ENCODE measurements around the gene NFS1. TPM values are rescaled to one million over a fixed set of nuclear protein-coding genes. Genes with fewer than 3 reads are reported as not detected.
"Not testable (repeated sequence)": the region's sequence is repeated elsewhere in the genome, so short reads cannot be mapped to it uniquely, and the experiment has no call there.

Gene NFS1
- total RNA-seq, 1 donor from 2014 or later: 26.0 TPM

GRCh38 chr20:35721621-35722020 is 22.5 kb upstream of the NFS1 start:
- Mint-ChIP-seq H3K27ac (ENCODE audit: unreplicated experiment) (no peak overlapping the region), H3K27me3 (ENCODE audit: unreplicated experiment) (no peaks in the 10 kb centered on the region), H3K36me3 (ENCODE audit: unreplicated experiment) (peaks cover 53% of the 10 kb centered on the region), H3K9me3 (ENCODE audit: unreplicated experiment) (no peaks in the 10 kb centered on the region), H3K4me1 (ENCODE audit: unreplicated experiment) (peaks cover 2% of the 10 kb centered on the region), H3K4me3 (ENCODE audit: unreplicated experiment) (no peak overlapping the region)
- TF ChIP-seq CTCF (IDR thresholded peaks at IDR 0.05): no peak
- DNase-seq (ENCODE audit: extremely low spot score, unreplicated experiment): no peak

DNA sequence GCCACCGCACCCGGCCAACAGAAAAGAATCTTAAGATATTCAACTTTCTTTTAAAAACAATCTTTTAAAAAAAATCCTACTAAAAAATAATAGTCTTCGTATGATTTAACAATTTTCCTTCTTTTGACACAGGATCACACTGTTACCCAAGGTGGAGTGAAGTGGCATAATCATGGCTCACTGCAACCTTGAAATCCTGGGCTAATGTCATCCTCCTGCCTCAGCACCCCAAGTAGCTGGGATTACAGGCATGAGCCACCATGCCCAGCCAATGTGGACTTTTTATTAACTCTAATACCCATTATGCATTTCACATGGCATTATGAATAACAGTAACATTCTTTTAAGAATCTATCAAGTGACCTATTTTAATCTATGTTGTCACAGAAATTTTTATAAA is 22.1 kb upstream of the NFS1 start:
- Mint-ChIP-seq H3K4me1 (ENCODE audit: unreplicated experiment) (peaks cover 2% of the 10 kb centered on the region), H3K27ac (ENCODE audit: unreplicated experiment) (no peak overlapping the region), H3K4me3 (ENCODE audit: unreplicated experiment) (no peak overlapping the region), H3K27me3 (ENCODE audit: unreplicated experiment) (no peaks in the 10 kb centered on the region), H3K36me3 (ENCODE audit: unreplicated experiment) (peaks cover 51% of the 10 kb centered on the region), H3K9me3 (ENCODE audit: unreplicated experiment) (no peaks in the 10 kb centered on the region)
- no peak for DNase-seq (ENCODE audit: extremely low spot score, unreplicated experiment)
- TF ChIP-seq CTCF (IDR thresholded peaks at IDR 0.05): no peak

DNA sequence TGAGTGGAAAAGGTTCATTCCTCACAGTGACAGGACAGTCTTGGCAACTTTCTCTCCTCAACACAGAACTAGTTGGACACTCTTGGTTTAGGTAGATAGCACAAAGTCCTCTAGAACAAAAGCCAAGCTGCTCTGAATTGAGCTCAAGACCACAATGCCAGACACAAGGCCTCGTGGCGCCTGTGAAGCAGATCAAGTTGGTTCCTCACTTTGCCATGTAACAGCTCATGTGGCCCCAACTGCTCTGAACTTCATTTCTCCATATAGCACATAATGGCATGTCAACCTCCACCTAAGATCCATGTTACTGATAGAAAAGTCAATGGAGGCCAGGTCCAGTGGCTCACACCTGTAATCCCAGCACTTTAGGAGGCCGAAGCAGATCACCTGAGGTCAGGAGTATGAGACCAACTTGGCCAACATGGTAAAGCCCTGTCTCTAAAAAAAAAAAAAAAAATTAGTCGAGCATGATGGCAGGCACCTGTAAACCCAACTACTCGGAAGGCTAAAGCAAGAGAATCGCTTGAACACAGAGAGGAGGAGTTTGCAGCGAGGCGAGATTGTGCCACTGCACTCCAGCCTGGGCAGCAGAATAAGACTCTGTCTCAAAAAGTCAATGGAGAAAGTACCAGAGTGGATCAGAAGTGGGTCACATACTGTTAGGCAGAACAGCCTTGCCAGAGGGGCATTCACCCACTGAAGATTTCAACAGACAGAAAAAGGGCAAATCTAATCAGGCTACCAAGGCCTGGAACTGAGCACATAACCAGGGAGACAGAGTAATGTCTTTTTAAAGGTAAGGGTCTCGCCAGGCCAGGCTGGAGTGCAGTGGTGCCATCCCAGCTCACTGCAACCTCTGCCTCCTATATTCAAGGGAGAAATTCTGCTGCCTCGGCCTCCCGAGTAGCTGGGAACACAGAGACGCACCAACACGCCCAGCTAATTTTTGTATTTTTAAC is 21.3 kb upstream of the NFS1 start:
- TF ChIP-seq CTCF (IDR thresholded peaks at IDR 0.05): no peak
- no peak for DNase-seq (ENCODE audit: extremely low spot score, unreplicated experiment)
- H3K27ac Mint-ChIP-seq (ENCODE audit: unreplicated experiment): no peak overlapping the region
- no peaks in the 10 kb centered on the region for H3K27me3 Mint-ChIP-seq (ENCODE audit: unreplicated experiment)
- peaks cover 52% of the 10 kb centered on the region for H3K36me3 Mint-ChIP-seq (ENCODE audit: unreplicated experiment)
- no peaks in the 10 kb centered on the region for H3K9me3 Mint-ChIP-seq (ENCODE audit: unreplicated experiment)
- peaks cover 2% of the 10 kb centered on the region for H3K4me1 Mint-ChIP-seq (ENCODE audit: unreplicated experiment)
- no peak overlapping the region for H3K4me3 Mint-ChIP-seq (ENCODE audit: unreplicated experiment)

DNA sequence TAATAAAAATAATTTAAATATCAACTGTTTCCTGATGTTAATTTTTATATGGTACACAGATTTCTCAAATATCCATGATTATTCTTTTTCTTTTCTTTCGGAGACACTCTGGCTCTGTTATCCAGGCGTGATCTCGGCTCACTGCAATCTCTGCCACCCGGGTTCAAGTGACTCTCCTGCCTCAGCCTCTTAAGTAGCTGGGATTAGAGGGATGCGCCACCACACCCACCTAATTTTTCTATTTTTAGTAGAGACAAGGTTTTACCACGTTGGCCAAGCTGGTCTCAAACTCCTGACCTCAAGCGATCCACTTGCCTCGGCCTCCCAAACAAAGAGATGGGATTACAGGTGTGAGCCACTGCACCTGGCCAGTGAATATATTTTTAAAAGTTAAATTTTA is 20.6 kb upstream of the NFS1 start:
- no peaks in the 10 kb centered on the region for H3K9me3 Mint-ChIP-seq (ENCODE audit: unreplicated experiment)
- TF ChIP-seq CTCF (IDR thresholded peaks at IDR 0.05): no peak
- no peak overlapping the region for H3K27ac Mint-ChIP-seq (ENCODE audit: unreplicated experiment)
- peaks cover 54% of the 10 kb centered on the region for H3K36me3 Mint-ChIP-seq (ENCODE audit: unreplicated experiment)
- peaks cover 2% of the 10 kb centered on the region for H3K4me1 Mint-ChIP-seq (ENCODE audit: unreplicated experiment)
- no peak for DNase-seq (ENCODE audit: extremely low spot score, unreplicated experiment)
- no peaks in the 10 kb centered on the region for H3K27me3 Mint-ChIP-seq (ENCODE audit: unreplicated experiment)
- H3K4me3 Mint-ChIP-seq (ENCODE audit: unreplicated experiment): no peak overlapping the region

DNA sequence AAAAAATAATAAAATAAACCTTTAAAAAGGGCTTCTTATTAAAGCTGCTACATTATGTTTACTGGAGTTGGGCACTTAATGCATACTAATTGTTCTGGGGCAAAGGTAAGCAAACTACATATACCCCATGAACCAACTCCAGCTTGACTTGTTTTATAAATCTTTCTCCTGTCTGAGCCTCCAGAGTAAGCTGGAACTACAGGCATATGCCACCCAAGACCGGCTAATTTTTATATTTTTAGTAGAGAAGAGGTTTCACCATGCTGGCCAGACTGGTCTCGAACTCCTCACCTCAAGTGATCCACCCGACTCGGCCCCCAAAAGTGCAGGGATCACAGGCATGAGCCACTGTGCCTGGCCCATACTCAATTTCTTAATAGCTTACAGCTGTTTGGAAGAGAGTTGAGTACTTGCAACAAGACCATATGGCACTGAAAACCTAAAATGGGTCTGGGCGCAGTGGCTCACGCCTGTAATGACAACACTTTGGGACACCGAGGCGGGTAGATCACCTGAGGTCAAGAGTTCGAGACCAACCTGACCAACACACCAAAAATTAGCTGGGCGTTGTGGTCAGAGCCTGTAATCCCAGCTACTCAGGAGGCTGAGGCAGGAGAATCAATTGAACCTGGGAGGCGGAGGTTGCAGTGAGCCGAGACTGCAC is 20.0 kb upstream of the NFS1 start:
- DNase-seq (ENCODE audit: extremely low spot score, unreplicated experiment): peak; percentile 64

GRCh38 chr20:35718321-35718720 is 19.2 kb upstream of the NFS1 start:
- H3K4me3 Mint-ChIP-seq (ENCODE audit: unreplicated experiment); H3K27ac Mint-ChIP-seq (ENCODE audit: unreplicated experiment): not testable (repeated sequence)
- peaks cover 54% of the 10 kb centered on the region for H3K36me3 Mint-ChIP-seq (ENCODE audit: unreplicated experiment)

More for the DNA sequence above, 20.0 kb upstream of the NFS1 start:
- H3K4me3 Mint-ChIP-seq (ENCODE audit: unreplicated experiment): no peak overlapping the region
- H3K27ac Mint-ChIP-seq (ENCODE audit: unreplicated experiment): no peak overlapping the region
- TF ChIP-seq CTCF (IDR thresholded peaks at IDR 0.05): no peak
- no peaks in the 10 kb centered on the region for H3K27me3 Mint-ChIP-seq (ENCODE audit: unreplicated experiment)
- H3K4me1 Mint-ChIP-seq (ENCODE audit: unreplicated experiment): peaks cover 2% of the 10 kb centered on the region
- H3K9me3 Mint-ChIP-seq (ENCODE audit: unreplicated experiment): no peaks in the 10 kb centered on the region
- H3K36me3 Mint-ChIP-seq (ENCODE audit: unreplicated experiment): peaks cover 53% of the 10 kb centered on the region

More at GRCh38 chr20:35718321-35718720, 19.2 kb upstream of the NFS1 start:
- H3K9me3 Mint-ChIP-seq (ENCODE audit: unreplicated experiment); H3K4me1 Mint-ChIP-seq (ENCODE audit: unreplicated experiment); DNase-seq (ENCODE audit: extremely low spot score, unreplicated experiment); H3K27me3 Mint-ChIP-seq (ENCODE audit: unreplicated experiment): not testable (repeated sequence)

All from osteocyte (in vitro differentiated cells).